ENCODE measurements around the gene MYO15A.

MYO15A gene

DNA sequence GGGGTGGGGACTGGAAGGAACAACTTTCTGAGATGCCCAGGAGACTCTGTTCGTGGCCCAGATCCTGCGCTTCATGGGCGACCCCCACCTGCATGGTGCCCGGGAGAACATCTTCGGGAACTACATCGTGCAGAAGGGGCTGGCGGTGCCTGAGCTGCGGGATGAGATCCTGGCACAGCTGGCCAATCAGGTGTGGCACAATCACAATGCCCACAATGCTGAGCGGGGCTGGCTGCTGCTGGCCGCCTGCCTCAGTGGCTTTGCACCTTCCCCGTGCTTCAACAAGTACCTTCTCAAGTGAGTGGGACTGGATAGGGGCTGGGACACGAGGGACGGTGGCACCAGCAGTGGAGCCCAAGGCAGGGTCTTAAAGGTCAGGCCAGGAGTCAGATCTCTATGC is 37.3 kb downstream of the MYO15A start:
- no peak for DNase-seq
- TF ChIP-seq, protein P1, sequence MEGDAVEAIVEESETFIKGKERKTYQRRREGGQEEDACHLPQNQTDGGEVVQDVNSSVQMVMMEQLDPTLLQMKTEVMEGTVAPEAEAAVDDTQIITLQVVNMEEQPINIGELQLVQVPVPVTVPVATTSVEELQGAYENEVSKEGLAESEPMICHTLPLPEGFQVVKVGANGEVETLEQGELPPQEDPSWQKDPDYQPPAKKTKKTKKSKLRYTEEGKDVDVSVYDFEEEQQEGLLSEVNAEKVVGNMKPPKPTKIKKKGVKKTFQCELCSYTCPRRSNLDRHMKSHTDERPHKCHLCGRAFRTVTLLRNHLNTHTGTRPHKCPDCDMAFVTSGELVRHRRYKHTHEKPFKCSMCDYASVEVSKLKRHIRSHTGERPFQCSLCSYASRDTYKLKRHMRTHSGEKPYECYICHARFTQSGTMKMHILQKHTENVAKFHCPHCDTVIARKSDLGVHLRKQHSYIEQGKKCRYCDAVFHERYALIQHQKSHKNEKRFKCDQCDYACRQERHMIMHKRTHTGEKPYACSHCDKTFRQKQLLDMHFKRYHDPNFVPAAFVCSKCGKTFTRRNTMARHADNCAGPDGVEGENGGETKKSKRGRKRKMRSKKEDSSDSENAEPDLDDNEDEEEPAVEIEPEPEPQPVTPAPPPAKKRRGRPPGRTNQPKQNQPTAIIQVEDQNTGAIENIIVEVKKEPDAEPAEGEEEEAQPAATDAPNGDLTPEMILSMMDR (IDR thresholded peaks at IDR 0.05; ENCODE audit: low read depth, low read length), result no peak

DNA sequence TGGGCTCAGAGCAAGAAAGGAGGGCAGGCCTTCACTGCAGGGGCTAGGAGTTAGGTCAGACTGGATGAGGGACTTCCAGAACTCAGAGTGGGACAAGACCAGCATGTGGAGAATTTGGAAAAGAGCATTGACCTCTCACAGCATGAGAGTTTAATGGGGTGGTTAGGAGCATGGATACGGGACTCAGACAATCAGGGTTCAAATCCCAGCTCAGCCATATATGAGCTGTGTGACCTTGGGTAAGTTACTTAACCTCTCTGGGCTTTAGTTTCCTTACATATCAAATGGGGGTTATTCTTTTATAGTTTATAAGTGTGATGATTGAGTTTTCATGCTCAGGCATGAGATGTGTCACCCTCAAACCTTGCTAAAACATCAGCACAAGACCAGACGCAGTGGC is 37.7 kb downstream of the MYO15A start:
- Histone ChIP-seq H3K4me1 (no peaks in the 10 kb centered on the region), H3K27me3 (no peaks in the 10 kb centered on the region), H3K36me3 (no peaks in the 10 kb centered on the region), H3K9me3 (no peaks in the 10 kb centered on the region), H3K4me3 (ENCODE audit: low read depth, low read length) (no peak overlapping the region)
- no peak for DNase-seq
- TF ChIP-seq, protein P1 (IDR thresholded peaks at IDR 0.05; ENCODE audit: low read depth, low read length), result no peak

More for the DNA sequence above, 37.3 kb downstream of the MYO15A start:
- no peaks in the 10 kb centered on the region for H3K27me3 ChIP-seq
- H3K4me1 ChIP-seq, result no peaks in the 10 kb centered on the region
- no peaks in the 10 kb centered on the region for H3K36me3 ChIP-seq
- H3K4me3 ChIP-seq (ENCODE audit: low read depth, low read length), result no peak overlapping the region
- H3K9me3 ChIP-seq, result no peaks in the 10 kb centered on the region

DNA sequence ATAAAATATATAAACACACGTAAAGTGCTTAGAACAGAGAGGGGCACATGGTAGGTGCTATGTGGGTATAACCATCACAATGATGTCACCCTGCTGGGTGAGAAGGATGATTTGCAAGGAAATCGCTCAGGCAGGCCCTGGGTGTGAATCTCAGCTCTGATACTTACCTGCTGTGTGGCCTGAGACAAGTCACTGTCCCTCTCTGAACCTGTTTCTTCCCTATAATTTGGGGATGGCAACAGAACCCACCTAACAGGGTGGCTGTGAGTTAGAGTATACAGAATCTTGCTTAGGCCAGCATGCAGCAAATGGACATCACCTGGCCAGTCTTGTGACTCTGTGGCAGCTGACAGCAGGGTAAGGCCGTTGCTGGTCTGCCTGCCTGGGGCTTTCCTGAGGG is 38.4 kb downstream of the MYO15A start:
- Histone ChIP-seq H3K9me3 (no peaks in the 10 kb centered on the region), H3K4me3 (ENCODE audit: low read depth, low read length) (no peak overlapping the region), H3K27me3 (no peaks in the 10 kb centered on the region), H3K4me1 (no peaks in the 10 kb centered on the region), H3K36me3 (no peaks in the 10 kb centered on the region)
- DNase-seq, result no peak
- TF ChIP-seq, protein P1 (IDR thresholded peaks at IDR 0.05; ENCODE audit: low read depth, low read length), result no peak

DNA sequence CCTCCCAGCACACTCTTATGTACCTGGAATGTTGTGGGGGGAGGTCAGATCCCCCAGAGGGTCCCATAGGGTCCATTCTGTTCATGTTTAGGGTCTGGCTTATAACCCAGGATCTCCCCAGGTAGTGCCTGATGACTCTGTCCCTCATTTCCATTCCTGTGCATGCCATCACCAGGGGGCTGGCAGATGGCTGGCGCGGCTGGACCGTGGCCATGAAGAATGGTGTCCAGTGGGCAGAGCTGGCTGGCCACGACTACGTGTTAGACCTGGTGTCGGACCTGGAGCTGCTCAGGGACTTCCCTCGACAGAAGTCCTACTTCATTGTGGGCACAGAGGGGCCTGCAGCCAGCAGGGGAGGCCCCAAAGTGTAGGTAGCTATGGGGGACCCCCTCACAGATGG is 40.0 kb downstream of the MYO15A start:
- TF ChIP-seq, protein P1 (IDR thresholded peaks at IDR 0.05; ENCODE audit: low read depth, low read length), result no peak
- Histone ChIP-seq H3K27me3 (no peaks in the 10 kb centered on the region), H3K36me3 (no peaks in the 10 kb centered on the region), H3K9me3 (no peaks in the 10 kb centered on the region), H3K4me3 (ENCODE audit: low read depth, low read length) (no peak overlapping the region), H3K4me1 (no peaks in the 10 kb centered on the region)
- no peak for DNase-seq

DNA sequence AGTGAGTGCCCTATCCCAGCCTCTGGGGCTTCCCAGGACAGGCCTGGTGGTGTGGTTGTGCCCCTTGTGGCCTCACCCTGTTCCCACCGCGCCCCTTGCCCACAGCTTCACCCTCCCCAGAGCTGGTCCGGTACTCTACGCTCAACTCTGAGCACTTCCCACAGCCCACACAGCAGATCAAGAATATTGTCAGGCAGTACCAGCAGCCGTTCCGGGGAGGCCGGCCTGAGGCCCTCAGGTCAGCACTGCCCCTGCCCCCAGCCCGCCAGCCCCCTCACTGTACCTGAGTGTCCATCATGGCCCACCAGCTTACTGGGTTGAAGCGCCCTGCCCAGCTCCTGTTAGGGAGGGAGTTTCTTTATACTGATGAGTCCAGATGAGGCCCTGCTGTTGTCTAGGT is 42.7 kb downstream of the MYO15A start:
- TF ChIP-seq, protein P1 (IDR thresholded peaks at IDR 0.05; ENCODE audit: low read depth, low read length), result no peak

DNA sequence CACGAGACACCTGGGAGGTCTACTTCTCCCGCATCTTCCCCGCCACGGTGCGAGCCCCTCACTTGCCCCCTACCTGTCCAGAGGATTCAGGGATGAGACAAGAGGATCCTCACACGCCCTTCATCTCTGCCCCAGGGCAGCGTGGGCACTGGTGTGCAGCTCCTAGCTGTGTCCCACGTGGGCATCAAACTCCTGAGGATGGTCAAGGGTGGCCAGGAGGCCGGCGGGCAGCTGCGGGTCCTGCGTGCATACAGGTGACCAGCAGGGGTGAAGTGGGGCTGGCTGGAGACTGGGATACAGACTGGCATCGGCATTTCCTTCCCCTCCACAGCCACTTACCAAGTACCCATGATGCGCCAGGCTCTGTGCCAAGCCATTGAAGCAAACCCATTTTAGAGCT is 46.6 kb downstream of the MYO15A start:
- no peak for DNase-seq
- TF ChIP-seq, protein P1 (IDR thresholded peaks at IDR 0.05; ENCODE audit: low read depth, low read length), result no peak
- no peaks in the 10 kb centered on the region for H3K36me3 ChIP-seq
- no peak overlapping the region for H3K4me3 ChIP-seq (ENCODE audit: low read depth, low read length)
- H3K4me1 ChIP-seq, result no peaks in the 10 kb centered on the region
- no peaks in the 10 kb centered on the region for H3K27me3 ChIP-seq
- no peaks in the 10 kb centered on the region for H3K9me3 ChIP-seq

More for the DNA sequence above, 42.7 kb downstream of the MYO15A start:
- Histone ChIP-seq H3K4me1 (no peaks in the 10 kb centered on the region), H3K36me3 (no peaks in the 10 kb centered on the region), H3K4me3 (ENCODE audit: low read depth, low read length) (no peak overlapping the region), H3K9me3 (no peaks in the 10 kb centered on the region), H3K27me3 (no peaks in the 10 kb centered on the region)
- no peak for DNase-seq
